Activated CD8-positive, alpha-beta memory T cell treated with anti-CD3 and anti-CD28 coated beads for 36 hours (primary cell): ENCODE measurements around the gene GRAP2. TPM values are rescaled to one million over a fixed set of nuclear protein-coding genes. Genes with fewer than 3 reads are reported as not detected.

Experiments used
- CTCF ChIA-PET: fragments of 350-600 bp; sonication (Branson Sonifier 250); formaldehyde crosslinking; loops from one replicate; lab custom pipeline; 2021; ENCODE audit warnings: antibody characterized with exemption; lab: Charles Lee
- POLR2A ChIA-PET: fragments of 350-600 bp; sonication (Branson Sonifier 250); formaldehyde crosslinking; loops from one replicate; lab custom pipeline; 2021; ENCODE audit warnings: antibody characterized with exemption; lab: Charles Lee
- total RNA-seq, 2 experiments: library from RNA; stranded (reverse); gene quantifications; one replicate each; pipeline ENCODE4 v1.2.3, GENCODE V29; 2021

Gene GRAP2
- total RNA-seq, 2 experiments from 2014 or later: 39.9 to 42.3 TPM

DNA sequence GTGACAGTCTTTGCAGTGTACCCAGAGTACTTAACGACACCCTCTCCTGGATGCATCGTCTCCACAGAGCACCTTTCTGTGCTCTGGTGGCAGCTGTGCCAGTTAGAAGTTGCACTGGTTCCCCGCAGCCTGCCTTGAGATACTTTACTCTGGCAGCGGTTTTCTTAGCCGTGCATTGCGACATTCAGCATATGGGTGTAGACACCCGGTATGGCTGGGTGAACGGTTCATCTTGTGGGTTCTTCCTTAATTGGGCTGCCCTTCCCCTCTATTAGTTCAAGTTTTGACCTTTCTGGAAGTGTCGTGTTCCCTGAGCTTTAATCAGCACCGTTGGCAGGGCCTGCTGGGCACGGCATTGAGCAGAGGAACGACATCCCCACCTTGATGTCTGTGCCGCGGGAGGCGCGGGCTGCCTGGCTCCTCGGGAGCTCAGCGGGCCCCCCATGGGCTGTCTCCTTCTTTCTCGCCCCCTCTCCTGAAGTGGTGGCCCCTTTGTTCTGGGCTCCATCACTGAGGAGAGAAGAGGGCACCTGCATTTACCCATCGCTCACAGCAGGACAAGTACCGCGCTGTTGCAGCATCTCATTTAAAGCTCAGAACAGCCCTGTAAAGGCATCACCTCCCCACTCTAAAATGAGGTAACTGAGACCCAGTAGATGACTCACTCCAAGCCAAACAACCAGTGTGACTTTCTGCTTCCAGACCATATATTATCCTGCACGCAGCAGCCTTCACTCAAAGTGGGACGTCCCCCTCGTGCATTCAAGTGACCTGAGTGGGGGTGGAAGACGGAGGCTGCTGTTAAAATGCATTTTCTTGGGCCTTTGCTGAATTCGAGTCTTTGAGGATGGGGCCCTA, 107.2 kb downstream of the GRAP2 start:
- POLR2A ChIA-PET: no interaction called here
- CTCF ChIA-PET: interaction anchor here (0.7 to 1.1 kb wide), 3 partner anchors 17 to 452 kb away, joined by 3 read pairs; no protein-coding TSS in a partner anchor

- CTCF ChIA-PET: interaction anchor here (0.7 to 1.1 kb wide), 2 partner anchors 16 to 453 kb away, joined by 3 read pairs; no protein-coding TSS in a partner anchor
- POLR2A ChIA-PET: no interaction called here
Measured at GRCh38 chr22:40008726-40009291, 107.9 kb downstream of the GRAP2 start.

GRCh38 chr22:40009292-40009774, 108.4 kb downstream of the GRAP2 start:
- CTCF ChIA-PET: interaction anchor here (1.1 kb wide), 1 partner anchor 454 kb away, joined by 3 read pairs; no protein-coding TSS in a partner anchor
- POLR2A ChIA-PET: no interaction called here

GRCh38 chr22:40009951-40010671, 109.2 kb downstream of the GRAP2 start:
- CTCF ChIA-PET: interaction anchor here (0.8 kb wide), 1 partner anchor 101 kb away, joined by 3 read pairs; no protein-coding TSS in a partner anchor
- POLR2A ChIA-PET: interaction anchor here (0.6 kb wide), 1 partner anchor 818 kb away, joined by 4 read pairs; no protein-coding TSS in a partner anchor

DNA sequence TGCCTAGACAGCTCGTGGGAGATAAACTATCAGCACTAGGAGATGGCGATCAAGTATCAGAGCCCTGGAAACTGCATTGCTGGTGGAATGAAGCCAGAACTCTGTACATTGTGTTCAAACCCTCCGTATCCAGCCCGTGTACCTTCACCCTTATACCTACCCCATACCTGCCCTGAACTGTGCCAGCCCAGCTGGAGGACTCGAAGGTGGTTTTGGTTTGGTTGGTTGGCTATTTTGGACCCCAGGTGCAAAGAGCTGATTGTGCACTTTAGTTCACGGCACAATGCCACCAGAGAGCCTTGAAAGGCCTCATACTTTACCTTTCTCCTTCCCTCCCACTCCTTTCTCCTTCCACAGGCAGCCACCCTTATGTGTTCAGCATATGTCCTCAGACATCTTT, 109.9 kb downstream of the GRAP2 start:
- POLR2A ChIA-PET: no interaction called here
- CTCF ChIA-PET: interaction anchor here (0.8 to 1.0 kb wide), 2 partner anchors 14 to 101 kb away, joined by 3 read pairs; no protein-coding TSS in a partner anchor

DNA sequence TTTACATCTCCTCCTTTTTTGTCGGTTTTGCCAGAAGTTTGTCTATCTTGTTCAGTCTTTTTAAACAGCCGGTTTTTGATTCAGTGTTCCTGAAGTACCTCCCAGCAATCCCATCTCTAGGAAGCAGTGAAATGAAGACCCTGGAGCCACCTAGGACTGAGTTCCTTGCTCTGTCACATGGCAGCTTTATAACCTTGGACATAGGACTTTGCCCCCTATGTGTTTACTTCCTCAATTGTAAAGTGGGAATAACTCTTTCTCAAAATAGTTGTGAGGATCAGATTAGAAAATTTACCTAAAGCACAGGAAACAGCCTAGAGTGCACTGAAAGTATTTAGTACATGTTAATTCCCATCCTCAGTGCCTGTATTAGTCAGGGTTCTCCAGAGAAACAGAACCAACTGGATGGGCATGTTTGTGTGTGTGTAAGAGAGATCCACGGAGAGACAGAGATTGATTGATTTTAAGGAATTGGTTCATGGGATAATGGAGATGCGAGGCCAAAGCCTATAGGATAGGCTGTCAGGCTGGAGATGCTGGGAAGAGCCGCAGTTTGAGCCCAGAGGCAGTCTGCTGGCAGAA, 113.9 kb downstream of the GRAP2 start:
- CTCF ChIA-PET: interaction anchor here (1.9 kb wide), 1 partner anchor 10 kb away, joined by 7 read pairs; no protein-coding TSS in a partner anchor
- POLR2A ChIA-PET: no interaction called here

- ChIA-PET CTCF (interaction anchor here (0.6 to 1.7 kb wide), 2 partner anchors 9 to 158 kb away, joined by 4 to 8 read pairs; no protein-coding TSS in a partner anchor), POLR2A (no interaction called here)
Measured at GRCh38 chr22:40015358-40015976, 114.6 kb downstream of the GRAP2 start.

GRCh38 chr22:40018051-40018450, 117.2 kb downstream of the GRAP2 start:
- CTCF ChIA-PET: no interaction called here
- POLR2A ChIA-PET: no interaction called here

DNA sequence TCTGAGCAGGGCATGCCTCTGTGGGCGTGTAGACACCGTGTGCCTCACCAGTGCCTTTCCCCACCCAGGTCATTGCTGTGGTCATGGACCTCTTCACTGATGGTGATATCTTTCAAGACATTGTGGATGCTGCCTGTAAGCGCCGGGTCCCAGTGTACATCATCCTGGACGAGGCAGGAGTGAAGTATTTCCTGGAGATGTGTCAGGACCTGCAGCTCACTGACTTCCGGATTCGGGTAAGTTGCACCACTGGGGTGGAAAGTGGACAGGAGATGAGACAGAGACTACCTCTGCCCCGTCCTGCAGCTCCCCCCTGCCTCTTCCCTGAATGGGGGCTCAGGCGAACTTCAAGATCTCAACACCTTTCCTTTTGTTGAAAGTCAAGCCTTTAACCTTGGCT, 118.2 kb downstream of the GRAP2 start:
- POLR2A ChIA-PET: no interaction called here
- CTCF ChIA-PET: no interaction called here

DNA sequence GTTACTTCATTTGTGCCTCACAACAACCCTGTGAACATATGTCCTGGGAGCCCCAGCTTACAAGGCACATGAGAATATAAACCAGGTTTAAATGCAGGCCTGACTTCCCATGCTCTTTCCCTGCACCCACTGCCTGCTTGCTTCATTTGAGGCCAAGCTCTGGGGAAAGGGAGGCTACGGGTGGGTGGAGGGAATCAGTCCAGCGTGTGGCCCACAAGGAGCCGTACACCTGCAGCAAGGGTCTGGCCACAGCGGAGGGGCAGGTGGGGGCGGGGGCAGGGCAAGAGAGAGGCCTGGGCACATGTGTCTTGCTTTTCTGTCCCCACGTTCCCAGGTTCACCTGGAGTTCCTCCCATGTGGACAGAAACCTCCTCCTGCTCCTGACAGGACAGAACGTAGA, 120.1 kb downstream of the GRAP2 start:
- ChIA-PET CTCF (interaction anchor here (2.0 kb wide), 1 partner anchor 486 kb away, joined by 6 read pairs; no protein-coding TSS in a partner anchor), POLR2A (no interaction called here)

DNA sequence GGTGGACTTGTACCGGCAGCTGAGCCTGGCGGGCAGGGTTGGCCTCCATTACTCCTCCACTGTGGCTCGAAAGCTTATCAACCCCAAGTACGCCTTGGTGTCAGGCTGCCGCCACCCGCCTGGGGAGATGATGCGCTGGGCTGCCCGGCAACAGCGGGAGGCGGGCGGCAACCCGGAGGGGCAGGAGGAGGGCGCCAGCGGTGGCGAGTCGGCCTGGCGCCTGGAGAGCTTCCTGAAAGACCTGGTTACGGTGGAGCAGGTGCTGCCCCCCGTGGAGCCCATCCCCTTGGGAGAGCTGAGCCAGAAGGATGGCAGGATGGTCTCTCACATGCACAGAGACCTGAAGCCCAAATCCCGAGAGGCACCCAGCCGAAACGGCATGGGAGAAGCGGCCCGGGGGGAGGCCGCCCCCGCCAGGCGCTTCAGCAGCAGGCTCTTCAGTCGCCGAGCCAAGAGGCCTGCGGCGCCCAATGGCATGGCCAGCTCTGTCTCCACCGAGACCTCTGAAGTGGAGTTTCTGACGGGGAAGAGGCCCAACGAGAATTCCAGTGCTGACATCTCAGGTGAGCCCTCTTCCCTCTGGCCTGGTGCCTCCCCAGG, 120.6 kb downstream of the GRAP2 start:
- POLR2A ChIA-PET: no interaction called here
- CTCF ChIA-PET: interaction anchor here (0.6 to 2.0 kb wide), 3 partner anchors 454 to 1885 kb away, joined by 3 to 6 read pairs (median 3); no protein-coding TSS in a partner anchor

GRCh38 chr22:40022536-40023240, 121.8 kb downstream of the GRAP2 start:
- ChIA-PET CTCF (interaction anchor here (0.6 to 3.4 kb wide), 8 partner anchors 13 to 576 kb away, joined by 3 to 53 read pairs (median 5); no protein-coding TSS in a partner anchor), POLR2A (no interaction called here)

Other genes with a start within 250 kb of the GRAP2 start
- under 1 TPM; 0.30 to 0.46 TPM for gene ENTHD1, start 7.3 kb upstream of the GRAP2 start, total RNA-seq
- 1 to 10 TPM in 1 of 2 experiments, under 1 TPM in 1; 0.75 to 1.2 TPM for gene TMA7B, start 59.3 kb downstream of the GRAP2 start, total RNA-seq
- under 1 TPM; 0.42 to 0.46 TPM for gene FAM83F, start 93.9 kb downstream of the GRAP2 start, total RNA-seq